ENCODE results near the gene SIRPG. TPM values are rescaled to one million over a fixed set of nuclear protein-coding genes. Genes with fewer than 3 reads are reported as not detected.

Gene SIRPG
- total RNA-seq, 4 donors from 2014 or later = 0.30 TPM; not detected in 3

GRCh38 chr20:1600736-1601135, 56.8 kb downstream of the SIRPG start:
- H3K27ac ChIP-seq = no peak overlapping the region
- H3K4me1 ChIP-seq = no peaks in the 10 kb centered on the region
- no peak for DNase-seq (ENCODE audit: low spot score in 2 of 2)
- H3K4me3 ChIP-seq = no peak overlapping the region
- H3K27me3 ChIP-seq = no peaks in the 10 kb centered on the region
- no peak for TF ChIP-seq EP300 (IDR thresholded peaks at IDR 0.05)
- no peak for TF ChIP-seq CTCF (IDR thresholded peaks at IDR 0.05)
- TF ChIP-seq POLR2A (IDR thresholded peaks at IDR 0.05) = no peak
- 79% methylated on average over 5 of the region's 5 CpGs; no CpG with 5 or more reads in 1 of the 2 donors for WGBS, 2 donors
- no peaks in the 10 kb centered on the region for H3K36me3 ChIP-seq
- no peaks in the 10 kb centered on the region for H3K9me3 ChIP-seq

GRCh38 chr20:1595333-1595732, 62.2 kb downstream of the SIRPG start:
- H3K4me3 ChIP-seq = no peak overlapping the region
- no peaks in the 10 kb centered on the region for H3K9me3 ChIP-seq
- H3K27ac ChIP-seq = no peak overlapping the region
- DNase-seq (ENCODE audit: low spot score in 2 of 2) = no peak
- H3K4me1 ChIP-seq = no peaks in the 10 kb centered on the region
- no peaks in the 10 kb centered on the region for H3K27me3 ChIP-seq
- no CpG with 5 or more reads among the region's 1 CpG for WGBS, 2 donors
- TF ChIP-seq EP300 (IDR thresholded peaks at IDR 0.05) = peak in 1 of 2 donors; percentile 9
- no peak for TF ChIP-seq POLR2A (IDR thresholded peaks at IDR 0.05)
- no peak for TF ChIP-seq CTCF (IDR thresholded peaks at IDR 0.05)
- no peaks in the 10 kb centered on the region for H3K36me3 ChIP-seq

GRCh38 chr20:1588533-1589460, 68.8 kb downstream of the SIRPG start:
- no peak for DNase-seq (ENCODE audit: low spot score in 2 of 2)
- no peak overlapping the region for H3K27ac ChIP-seq
- WGBS, 2 donors = 45% methylated on average over 9 of the region's 9 CpGs; no CpG with 5 or more reads in 1 of the 2 donors
- no peak overlapping the region for H3K4me3 ChIP-seq
- H3K36me3 ChIP-seq = no peaks in the 10 kb centered on the region
- TF ChIP-seq POLR2A (IDR thresholded peaks at IDR 0.05) = no peak
- peak in 1 of 2 donors; percentile 18 for TF ChIP-seq EP300 (IDR thresholded peaks at IDR 0.05)
- H3K4me1 ChIP-seq = no peaks in the 10 kb centered on the region
- no peaks in the 10 kb centered on the region for H3K27me3 ChIP-seq
- H3K9me3 ChIP-seq = no peaks in the 10 kb centered on the region

GRCh38 chr20:1587781-1588532, 69.6 kb downstream of the SIRPG start:
- no peak overlapping the region for H3K27ac ChIP-seq
- WGBS, 2 donors = 80% methylated on average over 3 of the region's 3 CpGs; no CpG with 5 or more reads in 1 of the 2 donors
- no peak for DNase-seq (ENCODE audit: low spot score in 2 of 2)
- TF ChIP-seq POLR2A (IDR thresholded peaks at IDR 0.05) (no peak), EP300 (IDR thresholded peaks at IDR 0.05) (no peak), CTCF (IDR thresholded peaks at IDR 0.05) (no peak)
- no peak overlapping the region for H3K4me3 ChIP-seq
- H3K4me1 ChIP-seq = no peaks in the 10 kb centered on the region
- H3K27me3 ChIP-seq = no peaks in the 10 kb centered on the region
- H3K36me3 ChIP-seq = no peaks in the 10 kb centered on the region
- no peaks in the 10 kb centered on the region for H3K9me3 ChIP-seq

- Histone ChIP-seq H3K4me3 (no peak overlapping the region), H3K27me3 (no peaks in the 10 kb centered on the region), H3K27ac (no peak overlapping the region), H3K36me3 (no peaks in the 10 kb centered on the region), H3K4me1 (no peaks in the 10 kb centered on the region), H3K9me3 (no peaks in the 10 kb centered on the region)
- WGBS, 2 donors = 93 to 96% methylated on average over 6 of the region's 6 CpGs
- DNase-seq (ENCODE audit: low spot score in 2 of 2) = no peak
- TF ChIP-seq CTCF (IDR thresholded peaks at IDR 0.05) = no peak
- TF ChIP-seq POLR2A (IDR thresholded peaks at IDR 0.05) = no peak
Measured at GRCh38 chr20:1579488-1579887, 78.1 kb downstream of the SIRPG start.

Small RNA genes within 50 kb of the gene (small RNA-seq; reads per million reads assigned to genes)
- gene AL109809.3 = not detected
- not detected for gene RN7SL561P

Other genes with a start within 250 kb of the SIRPG start
- 10 to 100 TPM; 31.0 to 71.4 (median 49.9) TPM for gene NSFL1C, start 190.9 kb downstream of the SIRPG start, total RNA-seq
- gene SIRPB2, start 166.4 kb downstream of the SIRPG start, total RNA-seq = 10 to 100 TPM in 2 of 4 donors, 1 to 10 TPM in 2; 3.9 to 28.5 (median 10.5) TPM
- gene SIRPD, start 100.1 kb downstream of the SIRPG start, total RNA-seq = not detected
- 1 to 10 TPM; 1.4 to 5.1 (median 1.9) TPM for gene SIRPB1, start 37.8 kb downstream of the SIRPG start, total RNA-seq
- gene SIRPA, start 237.6 kb upstream of the SIRPG start, total RNA-seq = 10 to 100 TPM; 31.7 to 53.0 (median 41.1) TPM